ENCODE results near the gene SLC12A7.
"Not testable (repeated sequence)": the region's sequence is repeated elsewhere in the genome, so short reads cannot be mapped to it uniquely, and the experiment has no call there.

The SLC12A7 gene

DNA sequence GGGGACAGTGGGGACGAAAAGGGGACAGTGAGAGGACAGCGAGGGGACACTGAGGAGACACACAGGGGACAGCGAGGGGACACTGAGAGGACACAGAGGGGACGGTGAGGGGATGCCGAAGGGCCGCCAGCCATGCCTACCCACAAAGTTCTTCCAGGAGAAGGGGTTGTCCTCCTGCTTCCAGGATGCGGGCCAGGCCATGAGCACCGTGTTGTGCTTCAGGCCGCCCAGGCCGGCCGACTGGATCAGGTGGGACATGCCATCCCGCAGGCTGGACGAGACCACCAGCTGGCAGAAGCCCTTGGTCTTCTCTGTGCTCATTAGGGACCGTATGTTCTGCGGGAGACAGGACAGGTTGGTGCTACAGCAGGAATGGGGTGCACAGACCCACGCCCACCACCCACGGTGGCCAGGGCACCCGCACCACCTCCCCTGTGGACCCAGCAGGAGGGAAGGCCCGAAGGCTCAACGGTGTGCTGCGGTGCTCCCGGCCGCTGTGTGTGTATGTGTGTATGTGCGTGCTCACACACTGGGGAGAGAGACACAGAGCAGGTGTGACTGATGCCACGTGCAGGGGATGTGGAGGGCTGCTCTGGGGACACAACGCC, 46.6 kb downstream of the SLC12A7 start:
- no peaks in the 10 kb centered on the region for H3K4me1 Mint-ChIP-seq (ENCODE audit: low read depth in 2 of 2)
- H3K9me3 Mint-ChIP-seq, result no peaks in the 10 kb centered on the region
- peak overlapping the region in 1 of 2 donors; percentile 51 for H3K27ac Mint-ChIP-seq
- peaks cover 10% of the 10 kb centered on the region for H3K36me3 Mint-ChIP-seq (ENCODE audit: insufficient read depth)
- DNase-seq (no peak), ATAC-seq (replicated peaks) (no peak)
- no peak overlapping the region for H3K4me3 Mint-ChIP-seq
- H3K27me3 Mint-ChIP-seq, result no peaks in the 10 kb centered on the region

DNA sequence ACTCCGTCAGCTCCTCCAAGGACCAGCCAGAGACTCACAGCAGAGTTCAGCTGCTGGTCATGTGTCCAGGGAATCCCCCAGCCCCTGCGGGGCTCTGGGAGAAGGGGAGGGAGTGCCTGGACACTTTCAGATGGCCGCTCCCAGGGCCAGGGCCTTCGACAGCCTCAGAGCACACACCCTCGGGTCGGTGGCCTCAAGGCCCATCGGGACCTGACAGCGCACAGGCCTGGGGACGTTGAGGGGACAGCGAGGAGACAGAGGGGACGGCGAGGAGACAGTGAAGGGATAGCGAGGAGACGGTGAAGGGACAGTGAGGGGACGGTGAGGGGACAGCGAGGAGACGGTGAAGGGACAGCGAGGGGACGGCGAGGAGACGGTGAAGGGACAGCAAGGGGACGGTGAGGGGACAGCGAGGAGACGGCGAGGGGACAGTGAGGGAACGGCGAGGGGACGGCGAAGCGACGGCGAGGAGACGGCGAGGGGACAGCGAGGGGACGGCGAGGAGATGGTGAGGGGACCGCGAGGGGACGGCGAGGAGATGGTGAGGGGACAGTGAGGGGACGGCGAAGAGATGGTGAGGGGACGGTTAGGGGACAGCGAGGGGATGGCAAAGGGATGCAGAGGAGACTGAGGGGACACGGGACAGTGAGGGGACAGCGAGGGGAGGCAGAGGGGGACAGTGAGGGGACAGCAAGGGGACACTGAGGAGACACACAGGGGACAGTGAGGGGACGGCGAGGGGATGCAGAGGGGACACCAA, 47.3 kb downstream of the SLC12A7 start:
- H3K4me1 Mint-ChIP-seq (ENCODE audit: low read depth in 2 of 2), result no peaks in the 10 kb centered on the region
- no peaks in the 10 kb centered on the region for H3K27me3 Mint-ChIP-seq
- no peak overlapping the region for H3K27ac Mint-ChIP-seq
- ATAC-seq (replicated peaks), result no peak
- no peak for DNase-seq
- H3K4me3 Mint-ChIP-seq, result no peak overlapping the region
- no peaks in the 10 kb centered on the region for H3K9me3 Mint-ChIP-seq
- H3K36me3 Mint-ChIP-seq (ENCODE audit: insufficient read depth), result peaks cover 10% of the 10 kb centered on the region

DNA sequence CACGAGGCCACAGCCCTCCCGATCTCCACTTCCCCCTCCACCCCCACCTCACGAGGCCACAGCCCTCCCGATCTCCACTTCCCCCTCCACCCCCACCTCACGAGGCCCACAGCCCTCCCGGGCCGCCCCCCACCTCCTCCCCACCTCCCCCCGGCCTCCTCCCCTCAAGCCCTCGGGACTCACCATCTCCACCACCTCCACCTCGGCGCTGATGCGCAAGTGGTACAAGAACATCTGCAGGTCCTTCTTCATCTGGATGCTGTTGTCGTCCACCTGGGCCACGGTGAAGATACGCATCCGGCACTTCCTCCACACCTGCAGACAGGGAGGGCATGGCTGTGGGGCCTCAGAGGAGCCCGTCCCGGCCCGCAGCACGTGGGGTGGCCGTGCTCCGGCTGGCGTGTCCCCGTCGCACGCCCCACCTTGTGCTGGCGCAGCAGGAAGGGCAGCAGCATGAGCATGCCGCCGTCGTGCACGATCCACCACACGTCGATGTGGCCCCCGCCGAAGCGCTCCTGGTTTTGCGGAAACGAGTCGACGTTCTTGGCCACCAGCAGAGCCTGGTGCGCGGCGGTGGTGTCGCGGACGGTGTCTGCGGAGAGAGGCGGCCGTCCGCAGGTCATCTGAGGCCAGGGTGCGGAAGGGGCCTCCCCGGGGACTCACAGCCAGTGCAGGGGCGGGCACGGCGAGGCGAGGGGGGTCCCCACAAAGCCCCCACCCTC, 48.0 kb downstream of the SLC12A7 start:
- DNase-seq (no peak), ATAC-seq (replicated peaks) (no peak)
- Mint-ChIP-seq H3K36me3 (ENCODE audit: insufficient read depth) (peaks cover 16% of the 10 kb centered on the region), H3K27ac (no peak overlapping the region), H3K9me3 (no peaks in the 10 kb centered on the region), H3K4me1 (ENCODE audit: low read depth in 2 of 2) (no peaks in the 10 kb centered on the region), H3K27me3 (no peaks in the 10 kb centered on the region), H3K4me3 (no peak overlapping the region)

DNA sequence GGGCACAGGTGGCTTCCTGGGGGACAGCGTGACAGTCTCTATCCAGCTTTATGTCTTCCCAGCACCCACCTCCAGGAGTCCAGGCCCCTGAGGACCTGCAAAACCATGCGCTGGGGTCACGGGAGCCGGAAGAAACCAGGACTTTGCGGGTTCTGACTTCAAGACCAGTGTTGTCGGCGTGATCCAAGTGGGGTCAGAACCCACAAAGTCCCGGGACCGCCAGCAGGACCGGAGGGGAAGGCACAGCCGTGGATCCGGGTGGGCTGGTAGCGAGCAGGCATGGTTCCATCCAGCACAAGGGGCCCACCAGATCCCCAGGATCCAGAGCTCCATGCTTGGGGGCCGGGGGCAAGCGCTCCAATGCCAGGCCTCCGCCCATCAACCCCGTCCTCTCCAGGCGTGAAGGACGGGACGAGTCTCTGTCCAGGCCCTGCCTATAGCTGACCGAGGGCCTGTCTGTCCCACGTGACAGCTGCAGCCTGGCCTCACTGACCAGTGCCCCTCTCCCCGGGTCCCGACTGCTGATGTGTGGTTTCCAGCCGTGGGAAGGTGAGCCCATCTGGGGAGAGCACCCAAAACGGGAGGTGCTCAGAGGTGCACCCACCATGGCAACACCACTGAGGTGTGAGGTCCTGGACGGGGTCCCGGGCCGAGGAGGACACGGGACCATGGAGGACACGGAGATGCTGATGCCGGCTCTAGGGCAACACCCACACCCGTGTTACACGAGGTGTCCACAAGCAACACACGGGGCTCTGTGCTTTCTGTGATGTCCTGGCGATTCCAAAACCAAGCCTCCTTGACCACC, 48.9 kb downstream of the SLC12A7 start:
- Mint-ChIP-seq H3K27ac (no peak overlapping the region), H3K4me1 (ENCODE audit: low read depth in 2 of 2) (no peaks in the 10 kb centered on the region), H3K27me3 (no peaks in the 10 kb centered on the region), H3K4me3 (no peak overlapping the region), H3K36me3 (ENCODE audit: insufficient read depth) (peaks cover 17% of the 10 kb centered on the region), H3K9me3 (no peaks in the 10 kb centered on the region)
- no peak for ATAC-seq (replicated peaks)
- DNase-seq, result no peak

DNA sequence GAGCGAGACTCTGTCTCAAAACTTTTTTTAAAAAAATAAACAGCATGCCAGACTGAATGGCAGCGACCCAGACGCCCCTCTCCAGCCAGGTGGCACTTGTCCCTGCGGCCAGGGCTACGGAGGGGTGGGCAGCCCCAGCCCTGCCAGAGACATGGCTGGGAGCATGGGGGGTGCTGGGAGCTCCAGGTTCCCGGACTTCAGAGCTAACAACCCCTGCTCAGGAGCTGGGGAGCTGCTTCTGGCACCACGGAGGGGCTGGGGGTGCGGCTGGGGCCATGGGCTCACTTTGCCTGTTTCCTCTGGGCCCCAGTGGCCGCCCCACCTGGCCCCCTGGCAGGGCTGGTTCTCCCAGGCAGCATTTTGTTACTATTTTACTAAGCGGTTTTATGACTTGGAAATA, 49.9 kb downstream of the SLC12A7 start:
- Mint-ChIP-seq H3K27me3 (no peaks in the 10 kb centered on the region), H3K4me1 (ENCODE audit: low read depth in 2 of 2) (no peaks in the 10 kb centered on the region), H3K4me3 (no peak overlapping the region), H3K36me3 (ENCODE audit: insufficient read depth) (peaks cover 15% of the 10 kb centered on the region), H3K9me3 (no peaks in the 10 kb centered on the region), H3K27ac (peak overlapping the region in 1 of 2 donors; percentile 51)
- ATAC-seq (replicated peaks) (no peak), DNase-seq (no peak)

DNA sequence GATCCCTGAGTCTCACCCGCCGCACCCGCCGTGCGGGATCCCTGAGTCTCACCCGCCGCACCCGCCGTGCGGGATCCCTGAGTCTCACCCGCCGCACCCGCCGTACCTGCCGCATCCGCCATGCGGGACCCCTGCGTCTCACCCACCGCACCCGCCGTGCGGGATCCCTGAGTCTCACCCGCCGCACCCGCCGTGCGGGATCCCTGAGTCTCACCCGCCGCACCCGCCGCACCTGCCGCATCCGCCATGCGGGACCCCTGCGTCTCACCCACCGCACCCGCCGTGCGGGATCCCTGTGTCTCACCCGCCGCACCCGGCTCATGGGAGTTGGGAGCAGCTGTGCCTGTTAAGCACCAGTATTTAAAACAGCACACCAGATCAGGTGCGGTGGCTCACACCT, 50.6 kb downstream of the SLC12A7 start:
- not testable (repeated sequence) for ATAC-seq (replicated peaks); H3K9me3 Mint-ChIP-seq; H3K4me1 Mint-ChIP-seq (ENCODE audit: low read depth in 2 of 2); DNase-seq; H3K4me3 Mint-ChIP-seq; H3K27me3 Mint-ChIP-seq
- Mint-ChIP-seq H3K27ac (peak overlapping the region in 1 of 2 donors; percentile 51), H3K36me3 (ENCODE audit: insufficient read depth) (peaks cover 18% of the 10 kb centered on the region)

DNA sequence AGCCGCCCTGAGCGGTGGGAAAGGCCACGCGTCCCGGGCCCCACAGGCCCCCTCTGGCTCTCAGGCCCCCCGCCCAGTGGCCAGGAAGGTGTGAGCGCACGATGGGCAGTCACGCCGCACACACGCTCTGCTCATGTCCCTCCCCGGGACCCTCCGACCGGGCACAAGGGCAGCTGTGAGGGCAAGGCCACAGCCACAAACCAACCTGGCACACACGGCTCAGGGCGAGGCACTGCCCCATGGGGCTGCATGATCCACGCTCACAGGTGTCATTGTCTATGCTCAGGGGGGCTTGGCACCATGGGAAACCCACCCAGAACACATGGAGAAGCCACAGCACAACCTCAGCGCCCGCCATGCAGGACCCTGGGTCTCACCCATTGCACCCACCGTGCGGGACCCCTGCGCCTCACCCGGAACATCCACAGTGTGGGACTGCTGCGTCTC, 51.3 kb downstream of the SLC12A7 start:
- no peaks in the 10 kb centered on the region for H3K4me1 Mint-ChIP-seq (ENCODE audit: low read depth in 2 of 2)
- ATAC-seq (replicated peaks), result no peak
- no peaks in the 10 kb centered on the region for H3K27me3 Mint-ChIP-seq
- peaks cover 21% of the 10 kb centered on the region for H3K36me3 Mint-ChIP-seq (ENCODE audit: insufficient read depth)
- H3K4me3 Mint-ChIP-seq, result no peak overlapping the region
- no peak for DNase-seq
- no peak overlapping the region for H3K27ac Mint-ChIP-seq
- H3K9me3 Mint-ChIP-seq, result no peaks in the 10 kb centered on the region

DNA sequence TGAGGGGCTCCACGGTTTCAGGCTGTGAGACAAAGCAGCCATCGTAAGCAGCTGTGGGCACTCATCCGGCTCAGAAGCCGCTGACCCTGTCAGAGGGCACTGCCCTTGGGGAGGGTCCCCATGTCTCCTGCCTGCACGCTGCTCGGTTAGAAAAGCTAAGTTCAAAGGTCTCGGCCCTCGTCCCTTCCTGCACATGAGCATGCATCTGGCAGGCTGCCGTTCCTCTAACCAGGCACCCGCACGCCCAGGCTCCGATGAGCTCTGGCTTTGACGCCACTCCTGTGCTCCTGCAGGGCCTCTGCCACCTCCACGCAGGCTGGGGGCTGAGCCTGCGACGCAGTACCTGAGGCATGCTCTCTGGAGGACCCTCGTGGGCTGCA, 52.0 kb downstream of the SLC12A7 start:
- DNase-seq (no peak), ATAC-seq (replicated peaks) (no peak)
- Mint-ChIP-seq H3K27ac (no peak overlapping the region), H3K9me3 (no peaks in the 10 kb centered on the region), H3K4me1 (ENCODE audit: low read depth in 2 of 2) (no peaks in the 10 kb centered on the region), H3K36me3 (ENCODE audit: insufficient read depth) (peaks cover 20% of the 10 kb centered on the region), H3K4me3 (no peak overlapping the region), H3K27me3 (no peaks in the 10 kb centered on the region)

DNA sequence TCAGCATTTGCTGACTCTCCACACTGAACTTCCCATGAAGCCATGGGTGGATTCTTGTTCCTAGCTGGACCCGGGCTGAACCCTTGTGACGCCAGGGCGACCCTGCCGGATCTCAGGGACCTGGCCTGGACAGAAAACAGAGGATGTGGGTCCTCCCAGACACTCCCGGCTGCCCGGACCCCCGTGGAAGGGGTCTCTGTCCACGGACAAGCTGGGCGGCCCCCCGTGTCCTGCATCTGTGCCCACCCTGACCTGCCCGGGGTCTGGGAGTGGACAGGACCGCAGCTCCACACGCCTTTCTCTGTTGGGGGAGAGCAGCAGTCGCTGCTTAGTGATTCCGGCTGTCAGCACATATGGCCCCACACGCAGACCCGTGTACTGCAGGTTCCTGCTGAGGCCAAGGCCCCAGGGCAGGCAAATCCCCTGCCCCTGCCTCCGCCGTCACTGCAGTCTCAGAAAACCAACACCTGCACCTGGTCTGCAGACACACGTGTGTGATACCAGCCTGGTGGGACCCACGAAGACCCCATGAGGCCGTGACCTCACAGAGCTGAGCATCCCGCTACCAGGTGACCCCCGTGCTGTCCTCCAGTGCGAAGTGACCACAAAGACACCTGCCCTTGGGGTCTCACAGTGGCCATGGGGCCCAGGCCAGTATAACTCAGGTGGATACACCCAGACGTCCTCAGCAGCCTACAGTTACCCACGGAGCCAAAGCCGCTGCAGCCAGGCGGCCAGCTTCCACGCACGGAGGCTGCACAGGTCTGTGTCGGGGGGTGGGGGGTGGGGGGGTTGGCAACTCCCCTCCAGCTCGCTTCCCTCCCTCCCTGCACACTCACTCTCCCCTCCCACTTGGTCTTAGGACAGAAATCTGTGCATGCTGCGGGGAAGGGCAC, 52.6 kb downstream of the SLC12A7 start:
- H3K36me3 Mint-ChIP-seq (ENCODE audit: insufficient read depth), result peaks cover 20% of the 10 kb centered on the region
- no peak overlapping the region for H3K4me3 Mint-ChIP-seq
- H3K9me3 Mint-ChIP-seq, result no peaks in the 10 kb centered on the region
- no peak for ATAC-seq (replicated peaks)
- DNase-seq, result no peak
- H3K27ac Mint-ChIP-seq, result no peak overlapping the region
- no peaks in the 10 kb centered on the region for H3K4me1 Mint-ChIP-seq (ENCODE audit: low read depth in 2 of 2)
- no peaks in the 10 kb centered on the region for H3K27me3 Mint-ChIP-seq

DNA sequence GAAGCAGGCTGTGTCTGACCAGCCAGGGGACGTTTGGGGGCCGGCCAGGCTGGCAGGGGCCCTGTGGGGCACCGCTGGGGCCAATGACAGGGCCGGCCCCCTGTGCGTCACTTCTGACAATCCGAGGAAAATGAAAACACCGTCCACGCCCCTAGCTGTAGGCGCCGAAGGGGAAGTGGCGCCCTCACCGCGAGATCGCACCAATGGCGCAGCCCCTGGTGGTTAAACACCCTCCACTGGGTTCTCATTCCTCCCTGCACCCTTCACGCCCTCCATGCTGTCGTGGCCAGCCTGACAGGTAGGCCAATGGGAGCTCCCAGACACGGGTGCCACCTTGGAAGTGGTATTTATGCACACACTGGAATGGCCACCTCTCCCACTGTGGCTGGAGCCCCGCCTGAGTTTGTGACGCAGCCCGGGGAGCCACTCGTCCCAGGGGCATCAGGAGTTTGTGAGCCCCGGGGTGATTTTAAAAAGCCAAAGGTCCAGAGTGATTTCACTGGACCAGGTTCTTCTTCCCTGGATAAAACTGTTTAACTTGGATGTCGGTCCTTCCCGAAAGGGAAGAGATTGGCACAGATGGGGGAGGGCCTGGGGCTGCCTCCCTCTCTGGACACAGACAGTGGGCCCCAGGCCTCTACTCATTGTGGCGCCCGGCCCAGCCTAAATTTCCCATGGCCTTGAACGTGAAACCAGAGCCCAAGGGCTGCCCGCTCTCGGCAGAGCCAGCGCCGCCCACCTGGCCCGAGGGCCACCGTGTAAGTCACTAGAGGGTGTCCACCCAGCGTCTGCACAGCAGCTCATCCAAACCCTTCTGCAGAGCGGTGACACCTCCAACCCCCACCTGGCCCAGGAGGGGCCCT, 53.5 kb downstream of the SLC12A7 start:
- H3K9me3 Mint-ChIP-seq, result no peaks in the 10 kb centered on the region
- DNase-seq (no peak), ATAC-seq (replicated peaks) (peak; percentile 57)
- H3K4me1 Mint-ChIP-seq (ENCODE audit: low read depth in 2 of 2), result no peaks in the 10 kb centered on the region
- no peaks in the 10 kb centered on the region for H3K27me3 Mint-ChIP-seq
- H3K27ac Mint-ChIP-seq, result no peak overlapping the region
- no peak overlapping the region for H3K4me3 Mint-ChIP-seq
- H3K36me3 Mint-ChIP-seq (ENCODE audit: insufficient read depth), result peaks cover 20% of the 10 kb centered on the region

DNA sequence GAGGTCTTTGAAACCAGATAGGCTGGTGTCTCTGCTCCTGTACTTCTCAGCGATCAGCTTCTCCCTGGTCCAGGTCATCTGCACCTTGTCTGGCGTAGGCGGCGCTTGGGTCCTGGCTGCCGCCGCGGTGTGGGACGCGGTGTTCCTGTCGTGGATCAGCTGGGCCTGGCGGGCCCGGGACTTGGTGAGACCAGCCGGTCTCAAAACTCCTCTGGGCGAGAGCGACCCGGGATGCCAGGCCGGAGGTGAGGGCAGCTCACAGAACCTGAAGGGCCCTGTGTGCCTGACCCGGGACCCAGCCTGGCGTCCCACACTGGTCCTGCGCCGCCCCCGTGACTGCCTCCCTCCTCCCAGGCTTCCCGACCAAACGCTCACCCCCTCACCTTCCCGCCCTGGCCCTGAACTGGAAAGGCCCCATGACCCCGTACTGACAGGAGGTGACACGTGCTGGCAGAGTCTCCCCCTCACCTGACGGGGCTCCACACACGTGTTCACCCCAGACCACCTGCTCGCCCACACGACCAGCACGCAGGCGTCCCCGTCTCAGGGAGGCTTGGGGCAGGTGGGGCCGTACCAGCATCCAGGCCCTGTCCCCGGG, 54.3 kb downstream of the SLC12A7 start:
- Mint-ChIP-seq H3K9me3 (no peaks in the 10 kb centered on the region), H3K27ac (no peak overlapping the region), H3K36me3 (ENCODE audit: insufficient read depth) (peaks cover 20% of the 10 kb centered on the region), H3K27me3 (no peaks in the 10 kb centered on the region), H3K4me1 (ENCODE audit: low read depth in 2 of 2) (no peaks in the 10 kb centered on the region), H3K4me3 (no peak overlapping the region)
- ATAC-seq (replicated peaks) (no peak), DNase-seq (no peak)
